IPS-18a (cell line): ENCODE results near the gene MACC1.
"Not testable (repeated sequence)": the region's sequence is repeated elsewhere in the genome, so short reads cannot be mapped to it uniquely, and the experiment has no call there.

Source experiments
- H3K27ac ChIP-seq: one replicate; pipeline ENCODE4 v1.5.1; 2013; ENCODE audit warnings: low read length
- H3K27me3 ChIP-seq: one replicate; pipeline ENCODE4 v1.6.1; 2013; ENCODE audit warnings: mild to moderate bottlenecking, low read length; ENCODE audit not compliant: control insufficient read depth, insufficient read depth
- H3K36me3 ChIP-seq: one replicate; pipeline ENCODE4 v1.6.1; 2013; ENCODE audit warnings: low read depth, low read length; ENCODE audit not compliant: control insufficient read depth
- H3K4me1 ChIP-seq: one replicate; pipeline ENCODE4 v1.6.1; 2013; ENCODE audit warnings: low read depth, low read length; ENCODE audit not compliant: control insufficient read depth
- H3K4me3 ChIP-seq: one replicate; pipeline ENCODE4 v1.5.1; 2013; ENCODE audit warnings: low read length
- H3K9ac ChIP-seq: one replicate; pipeline ENCODE4 v1.6.1; 2013; ENCODE audit warnings: mild to moderate bottlenecking, low read length, moderate library complexity
- H3K9me3 ChIP-seq: one replicate; pipeline ENCODE4 v1.6.1; 2013; ENCODE audit warnings: low read depth, low read length; ENCODE audit not compliant: control insufficient read depth

The MACC1 gene

DNA sequence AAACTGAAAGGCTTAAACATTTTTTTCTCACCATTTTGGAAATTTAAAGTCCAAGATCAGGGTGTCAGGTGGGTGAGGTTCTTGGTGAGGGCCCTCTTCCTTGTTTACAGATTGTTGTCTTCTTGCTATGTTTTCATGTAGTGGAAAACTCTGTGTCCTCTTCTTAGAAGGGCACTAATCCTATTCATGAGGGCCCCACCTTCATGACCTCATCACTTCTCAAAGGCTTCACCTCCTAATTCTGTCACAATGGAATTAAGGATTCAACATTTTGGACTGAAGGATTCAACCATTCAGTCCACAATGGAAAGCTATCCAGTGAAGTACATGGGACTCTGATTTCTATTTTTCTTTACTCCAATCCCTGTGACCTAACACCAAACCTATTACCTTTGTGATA, 27.3 kb downstream of the MACC1 start:
- no peaks in the 10 kb centered on the region for H3K9me3 ChIP-seq
- H3K4me1 ChIP-seq: no peaks in the 10 kb centered on the region
- no peaks in the 10 kb centered on the region for H3K27me3 ChIP-seq
- H3K36me3 ChIP-seq: no peaks in the 10 kb centered on the region
- no peak overlapping the region for H3K4me3 ChIP-seq
- no peak overlapping the region for H3K9ac ChIP-seq
- H3K27ac ChIP-seq: no peak overlapping the region

DNA sequence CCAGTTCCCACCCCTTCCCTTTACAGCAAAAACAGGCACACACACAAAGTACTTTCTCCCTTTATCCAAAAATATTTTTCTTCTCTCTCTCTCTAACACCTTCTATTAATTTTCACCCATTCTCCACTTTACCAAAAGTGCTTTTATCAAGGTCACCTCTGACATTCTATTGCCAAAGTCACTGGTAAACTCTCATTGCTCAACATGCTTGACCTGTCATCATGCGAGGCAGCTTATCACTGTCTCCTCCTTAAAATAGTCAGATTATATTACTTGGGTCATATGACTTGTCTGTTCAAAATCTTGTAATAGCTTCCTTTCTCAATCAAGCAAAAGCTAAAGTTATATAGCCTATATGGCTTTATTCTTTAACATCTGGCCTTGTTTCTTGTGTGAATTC, 28.6 kb downstream of the MACC1 start:
- Histone ChIP-seq H3K4me1 (no peaks in the 10 kb centered on the region), H3K4me3 (no peak overlapping the region), H3K27ac (no peak overlapping the region), H3K9me3 (no peaks in the 10 kb centered on the region), H3K9ac (no peak overlapping the region), H3K36me3 (no peaks in the 10 kb centered on the region), H3K27me3 (no peaks in the 10 kb centered on the region)

DNA sequence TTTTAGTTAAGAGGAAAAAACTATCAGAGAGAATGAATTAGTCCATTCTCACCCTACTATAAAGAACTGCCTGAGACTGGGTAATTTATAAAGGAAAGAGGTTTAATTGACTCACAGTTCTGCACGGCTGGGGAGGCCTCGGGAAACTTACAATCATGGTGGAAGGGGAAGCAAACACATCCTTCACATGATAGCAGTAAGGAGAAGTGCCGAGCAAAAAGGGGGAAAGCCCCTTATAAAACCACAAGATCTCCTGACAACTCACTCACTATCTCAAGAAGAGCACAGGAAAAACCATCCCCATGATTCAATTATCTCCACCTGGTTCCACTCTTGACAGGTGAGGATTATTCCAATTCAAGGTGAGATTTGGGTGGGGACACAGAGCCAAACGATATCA, 29.3 kb downstream of the MACC1 start:
- not testable (repeated sequence) for H3K4me1 ChIP-seq, H3K9ac ChIP-seq, H3K27me3 ChIP-seq, H3K27ac ChIP-seq, H3K9me3 ChIP-seq, H3K36me3 ChIP-seq, H3K4me3 ChIP-seq

GRCh38 chr7:20185988-20186387, 31.2 kb downstream of the MACC1 start:
- Histone ChIP-seq H3K27ac (no peak overlapping the region), H3K36me3 (no peaks in the 10 kb centered on the region), H3K4me3 (no peak overlapping the region), H3K4me1 (no peaks in the 10 kb centered on the region), H3K9me3 (no peaks in the 10 kb centered on the region), H3K9ac (no peak overlapping the region), H3K27me3 (no peaks in the 10 kb centered on the region)

DNA sequence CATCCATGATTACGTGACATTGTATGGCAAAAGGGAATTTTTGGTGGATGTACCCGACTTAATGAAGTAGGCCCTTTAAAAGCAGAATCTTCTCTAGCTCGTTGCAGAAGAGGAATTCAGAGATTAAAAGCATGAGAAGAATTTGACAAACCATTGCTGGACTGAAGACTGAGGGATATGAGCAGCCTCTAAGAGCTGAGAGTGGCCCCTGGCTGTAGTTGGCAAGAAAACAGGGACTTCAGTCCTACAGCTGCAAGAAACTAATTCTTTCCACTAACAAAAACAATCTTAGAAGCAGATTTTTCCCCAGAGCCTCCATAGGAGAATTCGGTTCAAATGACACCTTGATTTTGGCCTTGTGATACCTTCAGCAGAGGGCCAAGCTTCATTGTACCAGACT, 34.1 kb downstream of the MACC1 start:
- H3K36me3 ChIP-seq: no peaks in the 10 kb centered on the region
- H3K27me3 ChIP-seq: no peaks in the 10 kb centered on the region
- H3K9ac ChIP-seq: no peak overlapping the region
- H3K9me3 ChIP-seq: no peaks in the 10 kb centered on the region
- no peak overlapping the region for H3K27ac ChIP-seq
- no peaks in the 10 kb centered on the region for H3K4me1 ChIP-seq
- no peak overlapping the region for H3K4me3 ChIP-seq

DNA sequence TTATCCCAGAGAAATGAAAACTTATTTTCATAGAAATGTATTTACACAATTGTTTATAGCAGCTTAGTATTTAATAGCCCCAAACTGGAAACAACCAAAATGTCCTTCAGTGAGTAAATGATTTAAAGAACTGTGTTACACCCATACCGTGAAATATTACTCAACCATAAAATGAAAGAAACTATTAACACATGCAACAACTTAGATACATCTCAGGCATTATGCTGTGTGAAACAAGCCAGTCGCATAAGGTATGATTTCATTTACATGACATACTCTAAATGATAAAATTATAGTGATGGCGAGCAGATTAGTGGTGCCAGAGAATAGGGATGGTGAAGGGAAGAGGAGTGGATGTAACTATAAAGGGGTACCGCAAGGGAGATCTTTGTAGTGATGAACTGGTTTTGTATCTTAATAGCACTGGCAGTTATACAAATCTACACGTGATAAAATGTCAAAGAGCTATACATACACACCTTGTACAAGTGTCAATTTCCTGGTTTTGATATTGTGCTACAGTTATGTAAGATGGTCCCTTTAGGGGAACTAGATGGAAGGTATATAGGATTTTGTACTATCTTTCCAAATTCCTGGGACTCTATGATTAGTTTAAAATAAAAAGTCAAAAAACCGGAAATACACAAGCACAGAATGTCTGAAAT, 40.5 kb downstream of the MACC1 start:
- no peak overlapping the region for H3K27ac ChIP-seq
- peaks cover 3% of the 10 kb centered on the region for H3K4me1 ChIP-seq
- H3K4me3 ChIP-seq: no peak overlapping the region
- no peaks in the 10 kb centered on the region for H3K9me3 ChIP-seq
- no peak overlapping the region for H3K9ac ChIP-seq
- no peaks in the 10 kb centered on the region for H3K27me3 ChIP-seq
- no peaks in the 10 kb centered on the region for H3K36me3 ChIP-seq

- no peak overlapping the region for H3K27ac ChIP-seq
- no peaks in the 10 kb centered on the region for H3K36me3 ChIP-seq
- H3K27me3 ChIP-seq: no peaks in the 10 kb centered on the region
- H3K9me3 ChIP-seq: no peaks in the 10 kb centered on the region
- H3K4me3 ChIP-seq: no peak overlapping the region
- peaks cover 3% of the 10 kb centered on the region for H3K4me1 ChIP-seq
- H3K9ac ChIP-seq: no peak overlapping the region
Measured at GRCh38 chr7:20173828-20174227, 43.4 kb downstream of the MACC1 start.

- Histone ChIP-seq H3K9me3 (no peaks in the 10 kb centered on the region), H3K27ac (no peak overlapping the region), H3K9ac (no peak overlapping the region), H3K4me3 (no peak overlapping the region), H3K36me3 (no peaks in the 10 kb centered on the region), H3K4me1 (peaks cover 3% of the 10 kb centered on the region), H3K27me3 (no peaks in the 10 kb centered on the region)
Measured at GRCh38 chr7:20172736-20173334, 44.3 kb downstream of the MACC1 start.

GRCh38 chr7:20170633-20171032, 46.6 kb downstream of the MACC1 start:
- no peaks in the 10 kb centered on the region for H3K27me3 ChIP-seq
- no peak overlapping the region for H3K4me3 ChIP-seq
- no peaks in the 10 kb centered on the region for H3K9me3 ChIP-seq
- H3K27ac ChIP-seq: no peak overlapping the region
- no peak overlapping the region for H3K9ac ChIP-seq
- H3K4me1 ChIP-seq: peaks cover 4% of the 10 kb centered on the region
- no peaks in the 10 kb centered on the region for H3K36me3 ChIP-seq

DNA sequence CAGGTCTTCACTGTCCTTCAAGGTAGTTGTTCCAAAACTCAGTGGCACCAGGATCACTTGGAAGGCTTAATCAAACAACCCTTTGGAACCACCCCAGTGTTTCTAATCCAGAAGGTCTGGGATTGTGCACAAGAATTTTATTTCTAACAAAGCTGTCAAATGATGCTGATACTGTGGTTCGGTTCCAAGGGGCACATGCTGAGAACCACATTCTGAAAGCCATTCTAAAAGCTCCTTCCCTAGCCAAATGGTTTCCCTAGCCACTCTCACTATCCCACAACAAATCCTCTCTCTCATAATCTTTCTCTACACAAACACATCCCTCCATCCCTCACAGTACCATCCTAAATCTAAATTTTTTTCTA, 52.1 kb downstream of the MACC1 start:
- no peaks in the 10 kb centered on the region for H3K9me3 ChIP-seq
- no peak overlapping the region for H3K27ac ChIP-seq
- no peak overlapping the region for H3K9ac ChIP-seq
- no peak overlapping the region for H3K4me3 ChIP-seq
- no peaks in the 10 kb centered on the region for H3K36me3 ChIP-seq
- H3K27me3 ChIP-seq: no peaks in the 10 kb centered on the region
- peaks cover 6% of the 10 kb centered on the region for H3K4me1 ChIP-seq

DNA sequence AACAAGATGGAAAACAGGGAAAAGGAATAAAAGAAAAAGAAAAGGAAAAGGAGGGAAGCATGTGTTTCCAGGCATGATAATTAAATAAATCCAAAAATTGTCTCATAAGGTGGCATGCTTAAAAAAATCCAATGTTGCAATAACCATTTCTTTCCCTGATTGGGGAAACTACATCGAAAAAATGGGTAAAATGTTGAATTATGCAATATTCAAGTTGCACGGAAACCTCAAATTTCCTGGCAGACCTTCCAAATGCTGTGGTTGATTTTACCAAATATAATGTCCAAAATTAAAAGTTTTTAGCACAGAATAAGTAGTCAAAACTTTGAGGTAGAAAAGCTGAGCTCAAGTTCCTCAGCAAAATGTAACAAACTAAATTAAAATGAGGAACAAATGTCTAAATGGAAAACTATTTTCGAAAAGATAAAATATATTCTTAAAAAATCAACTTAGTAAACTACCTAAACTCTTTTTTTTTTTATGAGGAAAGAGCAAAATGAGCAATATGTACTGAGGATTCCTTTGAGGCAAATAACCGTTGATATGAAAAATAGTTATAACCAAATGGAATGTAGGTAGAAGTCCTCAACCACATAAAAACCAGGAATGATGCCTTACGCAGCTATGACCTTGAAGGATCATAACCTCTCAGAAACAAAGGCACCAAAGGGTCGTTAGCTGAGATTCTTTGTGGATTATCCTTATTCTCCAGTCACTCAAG, 52.6 kb downstream of the MACC1 start:
- Histone ChIP-seq H3K9me3 (no peaks in the 10 kb centered on the region), H3K27me3 (no peaks in the 10 kb centered on the region), H3K4me1 (peaks cover 6% of the 10 kb centered on the region), H3K36me3 (no peaks in the 10 kb centered on the region), H3K4me3 (no peak overlapping the region), H3K9ac (no peak overlapping the region), H3K27ac (no peak overlapping the region)

- Histone ChIP-seq H3K27me3 (no peaks in the 10 kb centered on the region), H3K9ac (no peak overlapping the region), H3K27ac (no peak overlapping the region), H3K9me3 (no peaks in the 10 kb centered on the region), H3K4me3 (no peak overlapping the region), H3K36me3 (no peaks in the 10 kb centered on the region), H3K4me1 (peaks cover 6% of the 10 kb centered on the region)
Measured at GRCh38 chr7:20162665-20163064, 54.5 kb downstream of the MACC1 start.
